ENCODE data around the gene GRM2. TPM values are rescaled to one million over a fixed set of nuclear protein-coding genes. Genes with fewer than 3 reads are reported as not detected.

GRM2 gene
- total RNA-seq: under 0.01 TPM in 2 replicates

GRCh38 chr3:51706788-51707731, at the start of gene GRM2:
Gene GRM2 (plus strand): TSS chr3:51707068. CDS start chr3:51708984, 1,916 bp downstream.

DNA sequence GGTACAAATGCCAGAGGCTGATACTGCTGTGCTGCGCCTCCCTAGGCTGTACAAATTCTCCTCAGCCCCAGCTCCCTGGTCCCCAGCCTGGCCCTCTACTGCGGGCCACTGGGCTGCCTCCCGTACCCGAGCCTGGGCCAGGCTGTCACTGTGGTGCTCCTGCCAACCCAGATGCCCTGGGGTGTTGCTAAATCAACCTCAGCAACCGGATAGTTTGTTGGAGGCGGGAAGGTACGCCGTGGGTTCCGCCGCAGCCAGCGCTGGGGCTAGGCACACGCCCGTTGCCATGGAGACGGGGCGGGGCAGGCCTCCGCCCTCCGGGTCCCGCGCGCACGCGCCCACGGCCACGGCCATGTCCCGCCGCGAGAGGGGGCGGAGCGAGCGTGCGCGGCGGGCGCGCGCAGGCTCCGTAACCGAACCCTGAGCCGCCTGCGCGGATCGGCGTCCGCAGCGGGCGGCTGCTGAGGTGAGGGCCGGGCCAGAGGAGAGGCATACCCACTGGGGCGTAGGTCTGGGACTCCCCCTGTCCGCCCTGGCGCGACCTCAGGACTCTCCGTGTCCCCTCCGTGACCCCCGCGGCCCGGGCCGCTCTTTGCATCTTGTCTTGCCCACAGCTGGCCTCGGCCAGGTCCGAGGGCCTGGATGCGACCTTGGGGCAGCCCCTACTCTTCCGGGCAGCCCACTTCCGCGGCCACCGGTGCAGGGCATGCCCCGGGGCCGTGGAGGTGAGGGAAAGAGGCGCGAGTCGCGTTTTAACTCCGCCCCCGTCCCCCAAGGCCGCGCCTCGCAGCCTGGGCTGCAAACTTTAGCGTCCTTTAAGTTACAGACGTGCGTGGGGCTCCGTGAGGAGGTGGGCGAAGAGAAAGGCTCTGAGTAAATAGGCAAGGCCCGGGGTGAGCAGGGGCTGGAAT, 35.8 kb upstream of the GRM2 start, which contains the start of gene TEX264:
TSS of gene TEX264 (plus strand) at position 430 of the 911 bp plus-strand sequence. CDS start 3,053 bp downstream, outside the sequence.

Small RNA genes lying within 50 kb of the gene (small RNA-seq; reads per million reads assigned to genes)
- gene RNA5SP132: 44.0 reads per million, percentile 97 among the genes with 10 or more reads in this experiment

Other genes starting within 250 kb of the GRM2 start
- 14.5 and 16.9 TPM in 2 replicates for gene DCAF1, start 207.1 kb upstream of the GRM2 start, total RNA-seq
- 23.6 and 29.2 TPM in 2 replicates for gene RAD54L2, start 168.3 kb upstream of the GRM2 start, total RNA-seq
- 43.0 and 54.3 TPM in 2 replicates for gene TEX264, start 35.8 kb upstream of the GRM2 start, total RNA-seq
- gene IQCF6, start 72.2 kb downstream of the GRM2 start, total RNA-seq: not detected in 2 replicates
- gene IQCF2, start 154.5 kb downstream of the GRM2 start, total RNA-seq: not detected in 2 replicates
- not detected in 2 replicates for gene IQCF5, start 168.5 kb downstream of the GRM2 start, total RNA-seq
- gene IQCF1, start 196.3 kb downstream of the GRM2 start, total RNA-seq: not detected in 2 replicates
- 14.4 and 15.3 TPM in 2 replicates for gene RRP9, start 234.8 kb downstream of the GRM2 start, total RNA-seq
- 26.1 and 40.6 TPM in 2 replicates for gene PARP3, start 235.3 kb downstream of the GRM2 start, total RNA-seq
- gene GPR62, start 248.3 kb downstream of the GRM2 start, total RNA-seq: not detected in 2 replicates

All from hair follicle dermal papilla cell (primary cell).